Suprapubic skin (tissue), 4 donors: ENCODE results near the gene GDPD3.

ENCODE experiments used
- EP300 ChIP-seq: sonication (generic); formaldehyde crosslinking; IDR thresholded peaks from one replicate; pipeline ENCODE4 v1.6.1; 2017; ENCODE audit warnings: antibody characterized with exemption
- POLR2A ChIP-seq, 2 donors: fragments of 450-650 bp; IDR thresholded peaks; one replicate each; pipeline ENCODE4 v1.6.1; 2017; ENCODE audit warnings: antibody characterized with exemption in 2 of 2, mild to moderate bottlenecking in 2 of 2, moderate library complexity in 2 of 2
- POLR2AphosphoS5 ChIP-seq, 3 donors: sonication (generic); formaldehyde crosslinking; IDR thresholded peaks; one replicate each; pipeline ENCODE4 v1.6.1; 2017; ENCODE audit warnings: antibody characterized with exemption in 3 of 3
- TF ChIP-seq, protein P1 (sequence below), 2 donors: fragments of 200-600 bp in 1 of 2; fragments of 450-650 bp in 1 of 2; sonication (generic) in 1 of 2; IDR thresholded peaks; one replicate each; pipeline ENCODE4 v1.5.1; 2016 to 2019; ENCODE audit warnings: antibody characterized with exemption in 2 of 2, mild to moderate bottlenecking in 1 of 2, moderate library complexity in 1 of 2

DNA sequence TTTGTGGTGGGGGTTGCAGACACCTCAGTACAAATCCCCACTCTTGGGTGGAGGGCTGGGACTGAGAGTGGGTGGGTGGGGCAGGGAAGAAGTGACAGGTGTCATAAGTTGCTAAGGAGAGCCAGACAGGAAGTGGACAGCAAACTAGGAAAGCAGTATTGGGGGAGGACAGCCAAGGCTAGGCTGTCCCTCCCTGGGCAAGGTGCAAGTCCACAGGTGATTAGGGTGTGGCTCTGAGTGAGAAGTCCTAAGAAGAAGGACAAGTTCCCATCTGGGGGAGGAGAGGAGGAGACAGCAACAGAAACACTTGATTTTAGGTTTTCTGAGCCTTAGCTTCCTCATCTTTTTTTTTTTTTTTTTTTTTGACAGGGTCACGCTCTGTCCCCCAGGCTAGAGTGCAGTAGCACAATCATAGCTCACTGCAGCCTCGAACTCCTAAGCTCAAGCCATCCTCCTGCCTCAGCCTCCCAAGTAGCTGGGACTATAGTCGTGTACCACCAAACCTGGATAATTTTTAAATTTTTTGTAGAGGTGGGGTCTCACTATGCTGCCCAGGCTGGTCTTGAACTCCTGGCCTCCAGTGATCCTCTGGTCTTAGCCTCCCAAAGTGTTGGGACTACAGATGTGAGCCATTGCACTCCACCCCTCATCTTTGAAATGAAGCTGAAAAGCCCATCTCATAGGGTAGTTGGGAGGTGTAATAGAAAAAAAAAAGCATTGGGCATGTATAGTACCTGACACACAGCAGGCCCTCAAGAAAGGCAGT is 7.2 kb upstream of the GDPD3 start:
- TF ChIP-seq, protein P1, sequence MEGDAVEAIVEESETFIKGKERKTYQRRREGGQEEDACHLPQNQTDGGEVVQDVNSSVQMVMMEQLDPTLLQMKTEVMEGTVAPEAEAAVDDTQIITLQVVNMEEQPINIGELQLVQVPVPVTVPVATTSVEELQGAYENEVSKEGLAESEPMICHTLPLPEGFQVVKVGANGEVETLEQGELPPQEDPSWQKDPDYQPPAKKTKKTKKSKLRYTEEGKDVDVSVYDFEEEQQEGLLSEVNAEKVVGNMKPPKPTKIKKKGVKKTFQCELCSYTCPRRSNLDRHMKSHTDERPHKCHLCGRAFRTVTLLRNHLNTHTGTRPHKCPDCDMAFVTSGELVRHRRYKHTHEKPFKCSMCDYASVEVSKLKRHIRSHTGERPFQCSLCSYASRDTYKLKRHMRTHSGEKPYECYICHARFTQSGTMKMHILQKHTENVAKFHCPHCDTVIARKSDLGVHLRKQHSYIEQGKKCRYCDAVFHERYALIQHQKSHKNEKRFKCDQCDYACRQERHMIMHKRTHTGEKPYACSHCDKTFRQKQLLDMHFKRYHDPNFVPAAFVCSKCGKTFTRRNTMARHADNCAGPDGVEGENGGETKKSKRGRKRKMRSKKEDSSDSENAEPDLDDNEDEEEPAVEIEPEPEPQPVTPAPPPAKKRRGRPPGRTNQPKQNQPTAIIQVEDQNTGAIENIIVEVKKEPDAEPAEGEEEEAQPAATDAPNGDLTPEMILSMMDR (IDR thresholded peaks at IDR 0.05) = no peak
- TF ChIP-seq POLR2A (IDR thresholded peaks at IDR 0.05) (no peak), POLR2AphosphoS5 (IDR thresholded peaks at IDR 0.05) (no peak), EP300 (no peak)
